Fibroblast of lung (primary cell): ENCODE results near the gene TK1. TPM values are rescaled to one million over a fixed set of nuclear protein-coding genes. Genes with fewer than 3 reads are reported as not detected.

Experiments used
- DNase-seq, 2 donors: peaks; one replicate each; pipeline versions ENCODE4 v3.0.0 to v3.0.0-alpha.2; 2010; ENCODE audit warnings: low read depth in 2 of 2
- H2AFZ ChIP-seq: 2 replicates; pipeline ENCODE4 v1.5.1; 2012; ENCODE audit warnings: low read length, control low read depth, inconsistent platforms
- H3K27ac ChIP-seq: 2 replicates; pipeline ENCODE4 v1.5.1; 2011; ENCODE audit warnings: low read length, control low read depth; ENCODE audit not compliant: insufficient read depth
- H3K27me3 ChIP-seq: 2 replicates; pipeline ENCODE4 v1.5.1; 2011; ENCODE audit warnings: mild to moderate bottlenecking, low read length; ENCODE audit not compliant: control insufficient read depth, insufficient read depth
- H3K36me3 ChIP-seq: 2 replicates; pipeline ENCODE4 v1.5.1; 2011; ENCODE audit warnings: low read length; ENCODE audit not compliant: control insufficient read depth, insufficient read depth
- H3K4me1 ChIP-seq: 2 replicates; pipeline ENCODE4 v1.5.1; 2011; ENCODE audit warnings: low read length; ENCODE audit not compliant: control insufficient read depth, insufficient read depth; ENCODE audit errors: extremely low read depth
- H3K4me2 ChIP-seq: 2 replicates; pipeline ENCODE4 v1.5.1; 2011; ENCODE audit warnings: low read length, control low read depth; ENCODE audit not compliant: insufficient read depth; ENCODE audit errors: extremely low read depth
- H3K4me3 ChIP-seq, 4 experiments: fragments of 200-600 bp in 1 of 4; sonication (generic) in 1 of 4; replicated peaks in 1 of 4; 2 replicates each; pipeline ENCODE4 v1.5.1; 2011 to 2016; ENCODE audit warnings: low read length in 4 of 4, low read depth in 3 of 4, mild to moderate bottlenecking in 3 of 4, control low read depth in 2 of 4, inconsistent platforms in 1 of 4, mixed read lengths in 1 of 4; ENCODE audit not compliant: insufficient read depth in 1 of 4; ENCODE audit errors: control extremely low read depth in 1 of 4
- H3K79me2 ChIP-seq: 2 replicates; pipeline ENCODE4 v1.5.1; 2012; ENCODE audit warnings: mild to moderate bottlenecking, low read length, inconsistent platforms; ENCODE audit not compliant: control insufficient read depth, insufficient read depth
- H3K9ac ChIP-seq: 2 replicates; pipeline ENCODE4 v1.5.1; 2011; ENCODE audit warnings: mild to moderate bottlenecking, low read length, control low read depth; ENCODE audit not compliant: insufficient read depth
- H3K9me3 ChIP-seq: 2 replicates; pipeline ENCODE4 v1.5.1; 2012; ENCODE audit warnings: low read depth, low read length; ENCODE audit not compliant: control insufficient read depth, insufficient read depth
- H4K20me1 ChIP-seq: 2 replicates; pipeline ENCODE4 v1.5.1; 2011; ENCODE audit warnings: low read length; ENCODE audit not compliant: control insufficient read depth, insufficient read depth; ENCODE audit errors: extremely low read depth
- EZH2 ChIP-seq: IDR thresholded peaks from 2 replicates; pipeline ENCODE4 v1.5.1; 2012; ENCODE audit warnings: low read length, control low read depth, mild to moderate bottlenecking; ENCODE audit errors: missing control alignments
- polyA plus RNA-seq, 2 donors: library from polyadenylated mRNA; depleted of rRNA in 1 of 2; stranded (reverse) in 1 of 2; unstranded in 1 of 2; fragments of >200 nt; gene quantifications; 2 replicates each; pipeline ENCODE4 v1.2.1, GENCODE V29; 2011 to 2012; ENCODE audit warnings: missing spikeins in 1 of 2
- total RNA-seq: library from RNA; depleted of rRNA; stranded (reverse); fragments of >200 nt; gene quantifications from 2 replicates; pipeline ENCODE4 v1.2.1, GENCODE V29; 2014
- TF ChIP-seq, protein P1 (sequence below), 2 donors: IDR thresholded peaks in 1 of 2; conservative IDR thresholded peaks in 1 of 2; 1 replicate in 1 of 2; 2 replicates in 1 of 2; pipeline ENCODE4 v1.5.1; 2011 to 2012; ENCODE audit warnings: low read length in 2 of 2, control low read depth in 1 of 2, inconsistent platforms in 1 of 2, low read depth in 1 of 2, mild to moderate bottlenecking in 1 of 2

Gene TK1
- total and polyA plus RNA-seq, 2 donors (not counting 1 experiment from before 2014, with no cell fraction given): 40.6 to 69.2 TPM

DNA sequence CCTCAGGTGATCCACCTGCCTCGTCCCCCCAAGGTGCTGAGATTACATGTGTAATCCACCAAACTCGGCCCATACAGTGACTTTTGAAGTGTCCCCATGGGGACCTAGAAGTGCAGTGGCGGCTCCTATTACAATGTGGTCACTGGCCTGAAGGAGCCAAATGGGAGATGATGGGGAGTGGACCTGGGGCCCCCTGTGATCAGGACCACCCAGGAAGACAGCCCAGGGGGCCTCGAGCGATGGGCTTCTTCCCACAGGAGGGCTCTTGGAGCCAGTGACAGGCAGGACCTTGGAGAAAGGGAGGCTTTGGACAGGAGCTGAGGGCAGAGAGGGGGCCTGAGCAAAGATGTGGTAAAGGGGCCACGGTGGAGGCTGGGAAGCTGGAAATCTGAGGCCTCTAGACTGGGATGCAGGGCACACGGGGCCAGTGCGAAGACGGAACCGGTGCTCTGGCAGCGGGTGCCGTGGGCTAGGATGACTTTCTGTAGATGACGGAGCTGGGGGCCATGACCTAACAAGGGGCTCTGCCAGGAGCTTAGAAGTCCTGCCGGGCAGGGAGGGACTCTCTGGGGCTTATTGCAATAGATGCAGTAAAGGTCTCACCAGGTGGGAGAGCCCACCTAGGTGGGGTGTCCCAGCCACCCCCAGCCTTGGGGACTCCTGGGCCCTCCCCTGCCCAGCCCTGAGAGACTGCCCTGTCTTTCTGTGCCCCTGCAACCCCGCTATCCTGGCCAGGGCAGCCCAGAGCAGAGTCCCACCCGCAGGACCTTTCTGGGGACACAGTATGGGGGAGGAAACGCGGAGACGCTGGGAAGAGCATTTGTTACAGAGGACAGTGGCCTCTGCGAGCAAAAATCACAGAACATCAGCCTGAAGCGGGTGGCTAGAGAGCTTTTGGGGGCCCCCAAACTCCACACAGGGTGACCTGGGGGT is 43.4 kb downstream of the TK1 start:
- H3K4me2 ChIP-seq: no peak overlapping the region
- no peak overlapping the region for H2AFZ ChIP-seq

DNA sequence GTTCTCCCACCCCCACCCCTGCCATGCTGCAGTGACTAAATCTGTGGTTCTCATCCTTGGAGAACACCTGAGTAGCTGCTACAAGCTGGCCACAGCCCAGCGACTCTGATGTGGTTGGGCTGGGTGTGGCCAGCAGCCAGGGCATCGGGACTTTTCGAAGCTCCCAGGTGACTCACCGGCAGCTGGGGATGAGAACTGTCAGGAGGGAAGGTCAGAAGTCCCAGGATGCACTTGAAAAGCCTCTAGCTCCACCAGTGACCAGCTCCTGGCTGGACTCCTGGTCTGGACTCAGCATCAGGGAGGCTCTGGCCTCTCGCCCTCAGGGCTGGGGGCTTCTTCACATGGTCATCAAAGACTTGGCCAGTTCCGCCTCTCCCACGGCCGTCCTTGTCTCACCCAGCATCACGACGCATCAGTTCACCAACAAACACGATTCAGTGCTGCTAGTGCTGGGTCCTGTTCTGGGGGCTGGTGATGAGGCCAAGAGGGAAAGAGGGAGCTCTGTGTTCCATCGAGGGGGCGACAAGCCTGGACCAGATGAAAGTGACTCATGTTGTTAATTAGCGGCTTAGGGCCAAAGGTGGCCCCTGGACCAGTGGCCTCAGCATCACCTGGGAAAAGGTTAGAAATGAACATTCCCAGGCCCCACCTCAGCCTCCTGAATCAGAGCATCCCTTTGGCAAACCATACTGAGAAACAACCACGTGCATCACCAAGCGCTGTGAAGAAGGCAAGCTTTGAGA is 44.6 kb downstream of the TK1 start:
- H3K4me3 ChIP-seq: no peak overlapping the region
- no peak overlapping the region for H3K9ac ChIP-seq
- TF ChIP-seq EZH2: no peak
- TF ChIP-seq, protein P1, sequence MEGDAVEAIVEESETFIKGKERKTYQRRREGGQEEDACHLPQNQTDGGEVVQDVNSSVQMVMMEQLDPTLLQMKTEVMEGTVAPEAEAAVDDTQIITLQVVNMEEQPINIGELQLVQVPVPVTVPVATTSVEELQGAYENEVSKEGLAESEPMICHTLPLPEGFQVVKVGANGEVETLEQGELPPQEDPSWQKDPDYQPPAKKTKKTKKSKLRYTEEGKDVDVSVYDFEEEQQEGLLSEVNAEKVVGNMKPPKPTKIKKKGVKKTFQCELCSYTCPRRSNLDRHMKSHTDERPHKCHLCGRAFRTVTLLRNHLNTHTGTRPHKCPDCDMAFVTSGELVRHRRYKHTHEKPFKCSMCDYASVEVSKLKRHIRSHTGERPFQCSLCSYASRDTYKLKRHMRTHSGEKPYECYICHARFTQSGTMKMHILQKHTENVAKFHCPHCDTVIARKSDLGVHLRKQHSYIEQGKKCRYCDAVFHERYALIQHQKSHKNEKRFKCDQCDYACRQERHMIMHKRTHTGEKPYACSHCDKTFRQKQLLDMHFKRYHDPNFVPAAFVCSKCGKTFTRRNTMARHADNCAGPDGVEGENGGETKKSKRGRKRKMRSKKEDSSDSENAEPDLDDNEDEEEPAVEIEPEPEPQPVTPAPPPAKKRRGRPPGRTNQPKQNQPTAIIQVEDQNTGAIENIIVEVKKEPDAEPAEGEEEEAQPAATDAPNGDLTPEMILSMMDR (conservative IDR thresholded peaks at IDR 0.05 in 1 of 2, IDR thresholded peaks at IDR 0.05 in 1 of 2; ENCODE audit: low read depth in 1 of 2, low read length in 2 of 2): no peak
- H3K27me3 ChIP-seq: no peaks in the 10 kb centered on the region
- peaks cover 24% of the 10 kb centered on the region for H3K4me1 ChIP-seq
- no peak overlapping the region for H3K4me2 ChIP-seq
- no peak overlapping the region for H2AFZ ChIP-seq
- no peaks in the 10 kb centered on the region for H3K79me2 ChIP-seq
- DNase-seq: peak; percentile 45 to 69
- no peak overlapping the region for H3K27ac ChIP-seq
- H3K36me3 ChIP-seq: no peaks in the 10 kb centered on the region
- no peaks in the 10 kb centered on the region for H3K9me3 ChIP-seq
- no peaks in the 10 kb centered on the region for H4K20me1 ChIP-seq

More for the DNA sequence above, 43.4 kb downstream of the TK1 start:
- no peak for DNase-seq
- Histone ChIP-seq H3K27ac (no peak overlapping the region), H3K9ac (no peak overlapping the region), H3K79me2 (no peaks in the 10 kb centered on the region), H3K9me3 (no peaks in the 10 kb centered on the region), H4K20me1 (no peaks in the 10 kb centered on the region), H3K27me3 (no peaks in the 10 kb centered on the region), H3K36me3 (no peaks in the 10 kb centered on the region), H3K4me1 (peaks cover 24% of the 10 kb centered on the region), H3K4me3 (no peak overlapping the region)
- no peak for TF ChIP-seq EZH2
- TF ChIP-seq, protein P1 (conservative IDR thresholded peaks at IDR 0.05 in 1 of 2, IDR thresholded peaks at IDR 0.05 in 1 of 2; ENCODE audit: low read depth in 1 of 2, low read length in 2 of 2): no peak

DNA sequence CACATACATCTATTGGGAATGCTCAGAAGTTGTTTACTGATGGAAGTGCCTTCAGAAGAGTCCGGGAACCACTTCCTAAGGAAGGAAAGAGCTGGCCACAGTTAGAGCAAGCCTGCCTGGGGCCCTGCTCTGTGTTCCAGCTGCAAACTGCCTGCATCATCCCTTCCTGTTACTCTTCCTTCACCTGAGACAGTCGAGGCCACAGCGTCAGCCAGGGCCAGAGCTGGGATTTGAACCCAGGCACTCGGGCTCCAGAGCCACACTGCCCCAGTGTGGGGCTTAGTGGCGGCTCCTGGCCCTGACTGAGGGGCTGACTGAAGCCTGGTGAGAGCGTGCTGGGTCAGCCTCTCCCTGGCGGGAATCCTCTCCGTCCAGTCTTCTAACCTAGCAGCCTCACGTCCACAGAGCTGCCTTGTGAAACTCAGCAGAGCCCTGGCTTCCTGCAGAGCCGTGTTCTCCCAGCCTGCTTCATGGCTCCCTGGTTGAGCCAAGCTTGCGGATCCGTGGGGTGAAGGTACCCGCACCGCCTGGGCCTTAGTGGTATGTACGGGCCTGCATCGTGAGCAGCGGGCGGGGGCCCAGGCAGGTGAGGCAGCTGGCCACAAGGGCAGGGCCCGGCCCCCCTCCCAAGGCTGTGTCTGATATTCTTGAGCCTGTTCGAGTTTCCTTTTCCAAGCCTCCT is 45.3 kb downstream of the TK1 start:
- H3K9ac ChIP-seq: no peak overlapping the region
- no peaks in the 10 kb centered on the region for H3K9me3 ChIP-seq
- no peak overlapping the region for H3K4me2 ChIP-seq
- H3K4me1 ChIP-seq: peaks cover 24% of the 10 kb centered on the region
- no peaks in the 10 kb centered on the region for H3K79me2 ChIP-seq
- TF ChIP-seq EZH2: no peak
- TF ChIP-seq, protein P1 (conservative IDR thresholded peaks at IDR 0.05 in 1 of 2, IDR thresholded peaks at IDR 0.05 in 1 of 2; ENCODE audit: low read depth in 1 of 2, low read length in 2 of 2): no peak
- no peak overlapping the region for H3K4me3 ChIP-seq
- no peak for DNase-seq
- H3K36me3 ChIP-seq: no peaks in the 10 kb centered on the region
- H2AFZ ChIP-seq: no peak overlapping the region
- no peaks in the 10 kb centered on the region for H4K20me1 ChIP-seq
- H3K27me3 ChIP-seq: no peaks in the 10 kb centered on the region
- no peak overlapping the region for H3K27ac ChIP-seq
